Tibial nerve (tissue), 4 donors: Measurements from ENCODE around the gene DCUN1D2. TPM values are rescaled to one million over a fixed set of nuclear protein-coding genes. Genes with fewer than 3 reads are reported as not detected.

ENCODE experiments used
- DNase-seq, 2 donors: peaks; one replicate each; pipeline ENCODE4 v3.0.0-alpha.2; 2019; ENCODE audit warnings: low spot score in 2 of 2
- H3K27ac ChIP-seq, 4 donors: fragments of 200-600 bp; sonication (generic) in 3 of 4; one replicate each; pipeline ENCODE4 v1.5.1; 2017 to 2019; ENCODE audit warnings: mild to moderate bottlenecking in 1 of 4
- H3K27me3 ChIP-seq, 2 donors: fragments of 200-600 bp; sonication (generic) in 1 of 2; one replicate each; pipeline versions ENCODE4 v1.5.1 to v1.6.0; 2017 to 2019
- H3K36me3 ChIP-seq, 3 donors: fragments of 200-600 bp; sonication (generic); one replicate each; pipeline ENCODE4 v1.5.1; 2018 to 2019
- H3K4me1 ChIP-seq, 4 donors: fragments of 200-600 bp; sonication (generic) in 3 of 4; one replicate each; pipeline ENCODE4 v1.5.1; 2017 to 2019
- H3K4me3 ChIP-seq, 4 donors: fragments of 200-600 bp; sonication (generic) in 3 of 4; one replicate each; pipeline ENCODE4 v1.5.1; 2017 to 2019; ENCODE audit warnings: mild to moderate bottlenecking in 1 of 4, moderate library complexity in 1 of 4
- H3K9me3 ChIP-seq, 4 donors: fragments of 200-600 bp; sonication (generic) in 3 of 4; one replicate each; pipeline ENCODE4 v1.5.1; 2017 to 2019
- EP300 ChIP-seq, 2 donors: sonication (generic); formaldehyde crosslinking; IDR thresholded peaks; one replicate each; pipeline ENCODE4 v1.6.1; 2017; ENCODE audit warnings: antibody characterized with exemption in 2 of 2, mild to moderate bottlenecking in 1 of 2
- POLR2A ChIP-seq, 2 donors: fragments of 450-650 bp; IDR thresholded peaks; one replicate each; pipeline ENCODE4 v1.6.1; 2017; ENCODE audit warnings: antibody characterized with exemption in 2 of 2, mild to moderate bottlenecking in 2 of 2, moderate library complexity in 2 of 2
- WGBS, 2 donors: methylation state at CpG; one replicate each; pipeline ENCODE4 v1.1.5; 2018; 5-methylcytosine and 5-hydroxymethylcytosine counted together
- total RNA-seq, 4 donors: library from RNA; depleted of rRNA; stranded (reverse); fragments of >200 nt; gene quantifications; one replicate each; pipeline ENCODE4 v1.1.0, GENCODE V29; 2016
- TF ChIP-seq, protein P1 (sequence below), 5 experiments: fragments of 200-600 bp in 3 of 5; fragments of 450-650 bp in 2 of 5; sonication (generic) in 3 of 5; IDR thresholded peaks; one replicate each; pipeline ENCODE4 v1.5.1; 2016 to 2019; ENCODE audit warnings: antibody characterized with exemption in 5 of 5, mild to moderate bottlenecking in 3 of 5, moderate library complexity in 2 of 5

DCUN1D2 gene
- total RNA-seq, 4 donors from 2014 or later: 16.3 to 28.0 (median 21.0) TPM

DNA sequence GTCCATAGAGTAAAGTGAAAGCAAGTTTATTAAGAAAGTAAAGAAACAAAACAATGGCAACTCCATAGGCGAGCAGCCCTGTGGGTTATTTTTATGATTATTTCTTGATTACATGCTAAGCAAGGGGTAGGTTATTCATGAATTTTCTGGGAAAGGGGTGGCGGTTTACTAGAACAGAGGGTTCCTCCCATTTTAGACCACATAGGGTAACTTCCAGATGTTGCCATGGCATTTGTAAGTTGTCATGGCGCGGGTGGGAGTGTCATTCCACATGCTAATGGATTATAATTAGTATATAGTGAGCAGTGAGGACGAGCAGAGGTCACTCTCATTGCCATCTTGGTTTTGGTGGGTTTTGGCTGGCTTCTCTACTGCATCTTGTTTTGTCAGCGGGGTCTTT lies 8.4 kb upstream of the DCUN1D2 start:
- TF ChIP-seq EP300 (IDR thresholded peaks at IDR 0.05): no peak
- TF ChIP-seq, protein P1, sequence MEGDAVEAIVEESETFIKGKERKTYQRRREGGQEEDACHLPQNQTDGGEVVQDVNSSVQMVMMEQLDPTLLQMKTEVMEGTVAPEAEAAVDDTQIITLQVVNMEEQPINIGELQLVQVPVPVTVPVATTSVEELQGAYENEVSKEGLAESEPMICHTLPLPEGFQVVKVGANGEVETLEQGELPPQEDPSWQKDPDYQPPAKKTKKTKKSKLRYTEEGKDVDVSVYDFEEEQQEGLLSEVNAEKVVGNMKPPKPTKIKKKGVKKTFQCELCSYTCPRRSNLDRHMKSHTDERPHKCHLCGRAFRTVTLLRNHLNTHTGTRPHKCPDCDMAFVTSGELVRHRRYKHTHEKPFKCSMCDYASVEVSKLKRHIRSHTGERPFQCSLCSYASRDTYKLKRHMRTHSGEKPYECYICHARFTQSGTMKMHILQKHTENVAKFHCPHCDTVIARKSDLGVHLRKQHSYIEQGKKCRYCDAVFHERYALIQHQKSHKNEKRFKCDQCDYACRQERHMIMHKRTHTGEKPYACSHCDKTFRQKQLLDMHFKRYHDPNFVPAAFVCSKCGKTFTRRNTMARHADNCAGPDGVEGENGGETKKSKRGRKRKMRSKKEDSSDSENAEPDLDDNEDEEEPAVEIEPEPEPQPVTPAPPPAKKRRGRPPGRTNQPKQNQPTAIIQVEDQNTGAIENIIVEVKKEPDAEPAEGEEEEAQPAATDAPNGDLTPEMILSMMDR (IDR thresholded peaks at IDR 0.05): no peak
- TF ChIP-seq POLR2A (IDR thresholded peaks at IDR 0.05): no peak
- Histone ChIP-seq H3K4me3 (no peak overlapping the region), H3K9me3 (no peaks in the 10 kb centered on the region), H3K4me1 (peaks cover 0 to 27% (median 8%) of the 10 kb centered on the region in 4 donors), H3K27ac (no peak overlapping the region), H3K27me3 (no peaks in the 10 kb centered on the region), H3K36me3 (peaks cover 3 to 87% (median 7%) of the 10 kb centered on the region in 3 donors)
- 94 to 95% methylated on average over 6 of the region's 6 CpGs for WGBS, 2 donors
- DNase-seq: no peak

DNA sequence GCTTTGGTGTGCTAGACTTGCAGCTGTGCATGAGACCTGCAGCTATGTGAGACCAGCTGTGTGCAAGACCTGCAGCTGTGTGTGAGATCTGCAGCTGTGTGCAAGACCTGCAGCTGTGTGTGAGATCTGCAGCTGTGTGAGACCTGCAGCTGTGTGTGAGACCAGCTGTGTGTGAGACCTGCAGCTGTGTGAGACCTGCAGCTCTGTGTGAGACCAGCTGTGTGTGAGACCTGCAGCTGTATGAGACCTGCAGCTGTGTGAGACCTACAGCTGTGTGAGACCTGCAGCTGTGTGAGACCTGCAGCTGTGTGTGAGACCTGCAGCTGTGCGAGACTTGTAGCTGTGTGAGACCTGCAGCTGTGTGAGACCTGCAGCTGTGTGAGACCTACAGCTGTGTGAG lies 6.7 kb upstream of the DCUN1D2 start:
- Histone ChIP-seq H3K27ac (no peak overlapping the region), H3K9me3 (no peaks in the 10 kb centered on the region), H3K36me3 (peaks cover 0 to 70% (median 3%) of the 10 kb centered on the region in 3 donors), H3K4me3 (no peak overlapping the region), H3K27me3 (no peaks in the 10 kb centered on the region), H3K4me1 (peaks cover 0 to 43% (median 24%) of the 10 kb centered on the region in 4 donors)
- DNase-seq: no peak
- TF ChIP-seq, protein P1 (IDR thresholded peaks at IDR 0.05): no peak
- TF ChIP-seq POLR2A (IDR thresholded peaks at IDR 0.05) (no peak), EP300 (IDR thresholded peaks at IDR 0.05) (no peak)
- WGBS, 2 donors: 71 to 92% methylated on average over 1 of the region's 1 CpG

DNA sequence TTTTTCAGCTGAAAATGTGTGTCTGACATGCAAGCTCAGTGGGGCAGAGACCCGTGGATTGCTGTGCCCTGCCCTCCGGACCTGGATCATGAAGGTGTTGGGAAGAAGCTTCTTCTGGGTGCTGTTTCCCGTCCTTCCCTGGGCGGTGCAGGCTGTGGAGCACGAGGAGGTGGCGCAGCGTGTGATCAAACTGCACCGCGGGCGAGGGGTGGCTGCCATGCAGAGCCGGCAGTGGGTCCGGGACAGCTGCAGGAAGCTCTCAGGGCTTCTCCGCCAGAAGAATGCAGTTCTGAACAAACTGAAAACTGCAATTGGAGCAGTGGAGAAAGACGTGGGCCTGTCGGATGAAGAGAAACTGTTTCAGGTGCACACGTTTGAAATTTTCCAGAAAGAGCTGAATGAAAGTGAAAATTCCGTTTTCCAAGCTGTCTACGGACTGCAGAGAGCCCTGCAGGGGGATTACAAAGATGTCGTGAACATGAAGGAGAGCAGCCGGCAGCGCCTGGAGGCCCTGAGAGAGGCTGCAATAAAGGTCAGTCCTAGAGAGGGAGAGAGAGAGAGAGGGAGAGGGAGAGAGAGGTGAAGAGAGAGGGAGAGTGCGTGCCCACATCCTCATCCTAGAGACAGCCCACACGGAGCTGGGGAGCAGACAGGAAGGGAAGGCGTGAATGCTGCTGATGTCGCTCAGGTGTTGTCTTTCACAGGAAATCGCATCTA lies 5.1 kb upstream of the DCUN1D2 start:
- WGBS, 2 donors: 48 to 51% methylated on average over 26 of the region's 26 CpGs
- no peak overlapping the region for H3K4me3 ChIP-seq
- DNase-seq: no peak
- H3K27ac ChIP-seq: no peak overlapping the region
- no peak for TF ChIP-seq POLR2A (IDR thresholded peaks at IDR 0.05)
- TF ChIP-seq, protein P1 (IDR thresholded peaks at IDR 0.05): no peak
- no peak for TF ChIP-seq EP300 (IDR thresholded peaks at IDR 0.05)
- no peaks in the 10 kb centered on the region for H3K27me3 ChIP-seq
- H3K36me3 ChIP-seq: peaks cover 0 to 55% (median 0%) of the 10 kb centered on the region in 3 donors
- no peaks in the 10 kb centered on the region for H3K9me3 ChIP-seq
- peaks cover 0 to 51% (median 32%) of the 10 kb centered on the region in 4 donors for H3K4me1 ChIP-seq

DNA sequence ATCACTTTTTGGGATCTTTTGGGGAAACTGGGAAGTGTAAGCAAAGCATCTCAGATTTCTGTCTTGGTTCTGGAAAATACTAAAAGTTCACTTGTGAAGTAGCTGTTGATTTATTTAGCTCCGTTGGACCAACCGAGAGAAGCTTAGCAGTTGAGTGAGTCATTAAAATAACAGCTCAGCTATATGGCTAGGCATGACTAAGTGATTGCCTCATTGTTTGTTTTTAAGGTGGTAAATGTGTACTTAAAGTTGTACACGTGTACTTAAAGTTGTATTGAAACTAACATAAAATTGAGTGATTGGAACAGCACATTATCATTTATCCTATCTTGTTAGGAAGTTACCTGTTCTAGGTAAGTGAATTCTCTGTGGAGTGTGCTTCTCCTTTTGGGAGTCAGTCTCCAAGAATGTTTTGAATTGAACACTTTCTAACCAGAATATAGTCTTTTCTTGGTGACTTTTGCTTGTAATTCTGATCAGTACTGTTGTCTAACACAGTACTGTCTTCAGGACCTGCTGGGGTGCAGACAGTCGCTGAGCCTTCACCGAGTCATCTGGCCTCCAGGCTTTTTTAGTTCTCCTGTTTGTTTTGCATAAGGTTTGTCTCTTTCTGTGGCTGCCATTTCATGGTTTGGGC lies 2.9 kb upstream of the DCUN1D2 start:
- DNase-seq: no peak
- 31 to 33% methylated on average over 5 of the region's 5 CpGs for WGBS, 2 donors
- Histone ChIP-seq H3K4me3 (no peak overlapping the region), H3K4me1 (peaks cover 0 to 68% (median 44%) of the 10 kb centered on the region in 4 donors), H3K27me3 (no peaks in the 10 kb centered on the region), H3K36me3 (peaks cover 0 to 33% (median 0%) of the 10 kb centered on the region in 3 donors), H3K9me3 (no peaks in the 10 kb centered on the region), H3K27ac (peak overlapping the region in 1 of 4 donors; percentile 68)
- TF ChIP-seq, protein P1 (IDR thresholded peaks at IDR 0.05): no peak
- TF ChIP-seq POLR2A (IDR thresholded peaks at IDR 0.05): peak in 1 of 2 donors; percentile 6

DNA sequence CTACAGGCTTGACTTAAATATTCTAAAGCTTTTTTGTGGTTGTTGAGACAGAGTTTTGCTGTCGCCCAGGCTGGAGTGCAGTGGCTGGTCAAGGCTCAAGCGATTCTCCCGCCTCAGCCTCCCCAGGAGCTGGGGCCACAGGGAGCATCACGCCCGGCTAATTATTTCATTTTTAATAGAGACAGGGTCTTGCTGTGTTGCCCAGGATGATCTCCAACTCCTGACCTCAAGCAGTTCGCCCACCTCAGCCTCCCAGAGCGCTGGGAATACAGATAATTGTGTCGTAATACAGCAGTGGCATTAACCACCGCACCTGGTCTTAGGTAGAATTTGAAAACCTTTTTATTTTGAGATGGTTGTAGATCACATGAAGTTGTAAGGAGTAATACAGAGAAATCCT lies 1.5 kb upstream of the DCUN1D2 start:
- TF ChIP-seq, protein P1 (IDR thresholded peaks at IDR 0.05): no peak
- no peak for TF ChIP-seq POLR2A (IDR thresholded peaks at IDR 0.05)
- no peak for TF ChIP-seq EP300 (IDR thresholded peaks at IDR 0.05)
- no peak for DNase-seq
- H3K9me3 ChIP-seq: no peaks in the 10 kb centered on the region
- 61 to 67% methylated on average over 9 of the region's 9 CpGs for WGBS, 2 donors
- peaks cover 0 to 73% (median 44%) of the 10 kb centered on the region in 4 donors for H3K4me1 ChIP-seq
- H3K27me3 ChIP-seq: no peaks in the 10 kb centered on the region
- peak overlapping the region in 2 of 4 donors; percentile 92 to 93 for H3K27ac ChIP-seq
- H3K4me3 ChIP-seq: peak overlapping the region; percentile 83 to 97 (median 93)
- peaks cover 0 to 18% (median 0%) of the 10 kb centered on the region in 3 donors for H3K36me3 ChIP-seq
